ENCODE measurements around the gene MRPL19. TPM values are rescaled to one million over a fixed set of nuclear protein-coding genes. Genes with fewer than 3 reads are reported as not detected.

MRPL19 gene
- total and polyA plus RNA-seq, 2 of the 13 experiments (the other 11 are each of a cell fraction or from before 2014, with no cell fraction given): 43.2 to 163 TPM

DNA sequence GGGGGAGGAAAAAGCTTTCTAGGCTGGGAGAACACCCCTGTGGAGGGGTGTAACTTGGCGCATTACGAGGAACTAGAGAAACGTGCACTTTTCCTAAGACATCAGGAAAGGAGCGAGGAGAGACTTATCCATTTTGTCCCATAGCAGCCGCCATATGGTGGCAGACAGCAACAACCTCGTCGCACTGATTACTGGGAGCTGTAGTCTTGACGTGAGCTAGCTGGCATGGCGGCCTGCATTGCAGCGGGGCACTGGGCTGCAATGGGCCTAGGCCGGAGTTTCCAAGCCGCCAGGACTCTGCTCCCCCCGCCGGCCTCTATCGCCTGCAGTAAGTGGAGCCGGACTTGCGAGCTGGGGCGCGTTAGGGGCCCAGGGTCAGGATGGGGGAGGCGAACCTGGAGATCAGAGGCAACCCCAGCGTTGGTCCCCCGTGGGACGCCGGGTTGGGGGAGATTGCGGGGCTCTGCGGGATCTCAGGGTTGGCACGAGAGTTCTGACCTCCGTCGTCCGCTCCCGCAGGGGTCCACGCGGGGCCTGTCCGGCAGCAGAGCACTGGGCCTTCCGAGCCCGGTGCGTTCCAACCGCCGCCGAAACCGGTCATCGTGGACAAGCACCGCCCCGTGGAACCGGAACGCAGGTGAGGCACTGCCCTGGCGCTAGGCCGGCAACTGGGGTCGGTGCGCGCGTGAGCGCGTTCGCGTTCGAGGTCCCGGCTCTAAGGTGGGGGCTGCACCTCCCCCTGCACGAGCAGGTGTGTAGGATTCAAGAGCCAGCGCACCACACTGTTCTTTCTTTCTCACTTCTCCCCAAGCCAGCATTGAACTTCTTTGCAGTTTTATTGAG lies at the start of gene MRPL19 (continued):
- TF ChIP-seq, protein P1, sequence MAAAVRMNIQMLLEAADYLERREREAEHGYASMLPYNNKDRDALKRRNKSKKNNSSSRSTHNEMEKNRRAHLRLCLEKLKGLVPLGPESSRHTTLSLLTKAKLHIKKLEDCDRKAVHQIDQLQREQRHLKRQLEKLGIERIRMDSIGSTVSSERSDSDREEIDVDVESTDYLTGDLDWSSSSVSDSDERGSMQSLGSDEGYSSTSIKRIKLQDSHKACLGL (CRISPR knock-in tag; IDR thresholded peaks at IDR 0.05): peak; percentile 97
- TF ChIP-seq, protein P2, sequence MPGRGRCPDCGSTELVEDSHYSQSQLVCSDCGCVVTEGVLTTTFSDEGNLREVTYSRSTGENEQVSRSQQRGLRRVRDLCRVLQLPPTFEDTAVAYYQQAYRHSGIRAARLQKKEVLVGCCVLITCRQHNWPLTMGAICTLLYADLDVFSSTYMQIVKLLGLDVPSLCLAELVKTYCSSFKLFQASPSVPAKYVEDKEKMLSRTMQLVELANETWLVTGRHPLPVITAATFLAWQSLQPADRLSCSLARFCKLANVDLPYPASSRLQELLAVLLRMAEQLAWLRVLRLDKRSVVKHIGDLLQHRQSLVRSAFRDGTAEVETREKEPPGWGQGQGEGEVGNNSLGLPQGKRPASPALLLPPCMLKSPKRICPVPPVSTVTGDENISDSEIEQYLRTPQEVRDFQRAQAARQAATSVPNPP (CRISPR knock-in tag; IDR thresholded peaks at IDR 0.05): no peak; the same call in 1 of the 2 replicates
- TF ChIP-seq, protein P3, sequence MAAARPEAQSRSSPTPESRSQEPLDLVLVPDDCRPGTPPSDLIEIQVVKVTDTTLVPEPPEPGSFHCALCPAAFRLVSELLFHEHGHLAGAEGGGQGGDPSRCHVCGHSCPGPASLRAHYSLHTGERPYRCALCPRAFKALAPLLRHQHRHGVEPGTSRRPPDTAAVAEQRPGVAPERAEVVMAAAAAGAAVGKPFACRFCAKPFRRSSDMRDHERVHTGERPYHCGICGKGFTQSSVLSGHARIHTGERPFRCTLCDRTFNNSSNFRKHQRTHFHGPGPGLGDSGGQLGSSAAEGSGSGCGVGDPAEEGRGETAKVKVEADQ (CRISPR knock-in tag; IDR thresholded peaks at IDR 0.05; ENCODE audit: borderline replicate concordance): peak; percentile 78; the same call in 1 of the 2 replicates
- TF ChIP-seq PHF5A (CRISPR knock-in tag; IDR thresholded peaks at IDR 0.05; ENCODE audit: low read depth, unreplicated experiment) (peak; percentile 88), ZNF230 (CRISPR knock-in tag; IDR thresholded peaks at IDR 0.05) (peak; percentile 90), ZNF660 (CRISPR knock-in tag; IDR thresholded peaks at IDR 0.05; ENCODE audit: borderline replicate concordance, low read depth) (no peak), ZNF839 (CRISPR knock-in tag; IDR thresholded peaks at IDR 0.05; ENCODE audit: borderline replicate concordance) (0 out of 2 replicates have a peak, but pooled peaks have one; percentile 4), RCOR2 (CRISPR knock-in tag; IDR thresholded peaks at IDR 0.05) (0 out of 2 replicates have a peak, but pooled peaks have one; percentile 16), ZNF674 (CRISPR knock-in tag; IDR thresholded peaks at IDR 0.05; ENCODE audit: low read depth) (peak; percentile 92), HNF4G (IDR thresholded peaks at IDR 0.05; ENCODE audit: borderline replicate concordance, low read depth, low read length) (peak; percentile 45; the same call in 1 of the 2 replicates), HNF4G (CRISPR knock-in tag; IDR thresholded peaks at IDR 0.05; ENCODE audit: borderline replicate concordance, low read depth) (peak; percentile 23; the same call in 1 of the 2 replicates), ZNF24 (IDR thresholded peaks at IDR 0.05) (peak; percentile 44), MIXL1 (CRISPR knock-in tag; IDR thresholded peaks at IDR 0.05) (peak; percentile 94), ISL2 (CRISPR knock-in tag; IDR thresholded peaks at IDR 0.05) (peak; percentile 51; the same call in 1 of the 2 replicates), MEIS1 (CRISPR knock-in tag; IDR thresholded peaks at IDR 0.05; ENCODE audit: borderline replicate concordance) (peak; percentile 93), MAF1 (CRISPR knock-in tag; IDR thresholded peaks at IDR 0.05; ENCODE audit: borderline replicate concordance) (peak; percentile 24; the same call in 1 of the 2 replicates), ADNP (CRISPR knock-in tag; IDR thresholded peaks at IDR 0.05) (no peak), ZNF225 (CRISPR knock-in tag; IDR thresholded peaks at IDR 0.05) (0 out of 2 replicates have a peak, but pooled peaks have one; percentile 58)
- TF ChIP-seq, protein P4, sequence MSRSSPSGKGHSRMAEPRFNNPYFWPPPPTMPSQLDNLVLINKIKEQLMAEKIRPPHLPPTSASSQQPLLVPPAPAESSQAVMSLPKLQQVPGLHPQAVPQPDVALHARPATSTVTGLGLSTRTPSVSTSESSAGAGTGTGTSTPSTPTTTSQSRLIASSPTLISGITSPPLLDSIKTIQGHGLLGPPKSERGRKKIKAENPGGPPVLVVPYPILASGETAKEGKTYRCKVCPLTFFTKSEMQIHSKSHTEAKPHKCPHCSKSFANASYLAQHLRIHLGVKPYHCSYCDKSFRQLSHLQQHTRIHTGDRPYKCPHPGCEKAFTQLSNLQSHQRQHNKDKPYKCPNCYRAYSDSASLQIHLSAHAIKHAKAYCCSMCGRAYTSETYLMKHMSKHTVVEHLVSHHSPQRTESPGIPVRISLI (CRISPR knock-in tag; IDR thresholded peaks at IDR 0.05; ENCODE audit: borderline replicate concordance): no peak
- TF ChIP-seq, protein P5, sequence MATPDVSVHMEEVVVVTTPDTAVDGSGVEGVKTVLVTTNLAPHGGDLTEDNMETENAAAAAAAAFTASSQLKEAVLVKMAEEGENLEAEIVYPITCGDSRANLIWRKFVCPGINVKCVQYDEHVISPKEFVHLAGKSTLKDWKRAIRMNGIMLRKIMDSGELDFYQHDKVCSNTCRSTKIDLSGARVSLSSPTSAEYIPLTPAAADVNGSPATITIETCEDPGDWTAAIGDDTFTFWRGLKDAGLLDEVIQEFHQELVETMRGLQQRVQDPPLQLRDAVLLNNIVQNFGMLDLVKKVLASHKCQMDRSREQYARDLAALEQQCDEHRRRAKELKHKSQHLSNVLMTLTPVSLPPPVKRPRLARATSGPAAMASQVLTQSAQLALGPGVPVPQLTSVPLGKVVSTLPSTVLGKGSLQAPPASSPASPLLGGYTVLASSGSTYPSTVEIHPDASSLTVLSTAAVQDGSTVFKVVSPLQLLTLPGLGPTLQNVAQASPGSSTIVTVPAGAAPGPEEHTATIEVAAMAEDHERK (CRISPR knock-in tag; IDR thresholded peaks at IDR 0.05; ENCODE audit: low read depth): peak; percentile 70
- TF ChIP-seq, protein P6, sequence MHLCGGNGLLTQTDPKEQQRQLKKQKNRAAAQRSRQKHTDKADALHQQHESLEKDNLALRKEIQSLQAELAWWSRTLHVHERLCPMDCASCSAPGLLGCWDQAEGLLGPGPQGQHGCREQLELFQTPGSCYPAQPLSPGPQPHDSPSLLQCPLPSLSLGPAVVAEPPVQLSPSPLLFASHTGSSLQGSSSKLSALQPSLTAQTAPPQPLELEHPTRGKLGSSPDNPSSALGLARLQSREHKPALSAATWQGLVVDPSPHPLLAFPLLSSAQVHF (CRISPR knock-in tag; IDR thresholded peaks at IDR 0.05): 0 out of 2 replicates have a peak, but pooled peaks have one; percentile 62

All from HepG2 (cell line).